ENCODE data around the gene HBP1.

Gene HBP1

GRCh38 chr7:107168233-107169119, at the start of gene HBP1:
Gene HBP1, plus strand, starts transcription at chr7:107169003. Its CDS starts 10,891 bp downstream, at chr7:107179894.
- TF ChIP-seq CTCF (conservative IDR thresholded peaks at IDR 0.05): no peak
- H3K27ac ChIP-seq: peak within 1 kb of the TSS; percentile 96

GRCh38 chr7:107119376-107120105, 49.3 kb upstream of the HBP1 start:
- TF ChIP-seq CTCF (conservative IDR thresholded peaks at IDR 0.05): no peak
- H3K27ac ChIP-seq: peak overlapping the region; percentile 56

GRCh38 chr7:107122486-107122911, 46.3 kb upstream of the HBP1 start:
- no peak overlapping the region for H3K27ac ChIP-seq
- TF ChIP-seq CTCF (conservative IDR thresholded peaks at IDR 0.05): no peak

- TF ChIP-seq CTCF (conservative IDR thresholded peaks at IDR 0.05): no peak
- no peak overlapping the region for H3K27ac ChIP-seq
Observed at GRCh38 chr7:107123392-107123791, 45.4 kb upstream of the HBP1 start.

GRCh38 chr7:107125475-107125874, 43.3 kb upstream of the HBP1 start:
- H3K27ac ChIP-seq: no peak overlapping the region
- TF ChIP-seq CTCF (conservative IDR thresholded peaks at IDR 0.05): no peak

GRCh38 chr7:107128217-107128616, 40.6 kb upstream of the HBP1 start:
- TF ChIP-seq CTCF (conservative IDR thresholded peaks at IDR 0.05): no peak
- no peak overlapping the region for H3K27ac ChIP-seq

- no peak for TF ChIP-seq CTCF (conservative IDR thresholded peaks at IDR 0.05)
- H3K27ac ChIP-seq: no peak overlapping the region
Observed at GRCh38 chr7:107128748-107129147, 40.1 kb upstream of the HBP1 start.
